ENCODE data around the gene TOM1.
A peak's percentile ranks its signal among the peaks of the same experiment; 100 is the strongest.

TOM1 gene

GRCh38 chr22:35307892-35308291 is 8.2 kb downstream of the TOM1 start:
- no peak for DNase-seq

DNA sequence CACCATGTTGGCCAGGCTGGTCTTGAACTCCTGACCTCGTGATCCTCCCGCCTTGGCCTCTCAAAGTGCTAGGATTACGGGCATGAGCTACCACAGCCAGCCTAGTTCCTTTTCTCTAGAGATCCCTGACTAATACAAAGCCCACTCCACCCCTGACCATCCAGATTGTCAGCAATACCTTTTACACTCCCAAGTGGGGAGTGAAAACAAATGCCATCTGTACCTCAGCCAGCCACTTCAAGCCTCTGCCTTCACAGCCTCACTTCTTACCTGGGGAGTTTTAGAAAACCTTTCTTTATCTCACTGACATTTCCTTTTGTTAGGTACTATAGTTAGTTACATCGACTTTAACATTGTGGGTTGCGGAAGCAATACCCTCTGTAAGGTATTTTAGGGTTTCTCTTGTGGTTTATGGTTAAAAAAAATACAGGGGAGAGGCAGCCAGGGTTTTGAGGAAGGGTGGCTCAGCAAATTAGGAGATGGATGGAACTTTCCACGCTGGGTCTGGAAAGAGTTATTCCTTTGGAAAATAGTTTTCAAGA is 8.9 kb downstream of the TOM1 start:
- DNase-seq = no peak

- no peak for DNase-seq
Measured at GRCh38 chr22:35310556-35311550, 11.2 kb downstream of the TOM1 start.

- no peak for DNase-seq
Measured at GRCh38 chr22:35311551-35311999, 11.9 kb downstream of the TOM1 start.

GRCh38 chr22:35312198-35313059 is 12.7 kb downstream of the TOM1 start:
- no peak for DNase-seq

DNA sequence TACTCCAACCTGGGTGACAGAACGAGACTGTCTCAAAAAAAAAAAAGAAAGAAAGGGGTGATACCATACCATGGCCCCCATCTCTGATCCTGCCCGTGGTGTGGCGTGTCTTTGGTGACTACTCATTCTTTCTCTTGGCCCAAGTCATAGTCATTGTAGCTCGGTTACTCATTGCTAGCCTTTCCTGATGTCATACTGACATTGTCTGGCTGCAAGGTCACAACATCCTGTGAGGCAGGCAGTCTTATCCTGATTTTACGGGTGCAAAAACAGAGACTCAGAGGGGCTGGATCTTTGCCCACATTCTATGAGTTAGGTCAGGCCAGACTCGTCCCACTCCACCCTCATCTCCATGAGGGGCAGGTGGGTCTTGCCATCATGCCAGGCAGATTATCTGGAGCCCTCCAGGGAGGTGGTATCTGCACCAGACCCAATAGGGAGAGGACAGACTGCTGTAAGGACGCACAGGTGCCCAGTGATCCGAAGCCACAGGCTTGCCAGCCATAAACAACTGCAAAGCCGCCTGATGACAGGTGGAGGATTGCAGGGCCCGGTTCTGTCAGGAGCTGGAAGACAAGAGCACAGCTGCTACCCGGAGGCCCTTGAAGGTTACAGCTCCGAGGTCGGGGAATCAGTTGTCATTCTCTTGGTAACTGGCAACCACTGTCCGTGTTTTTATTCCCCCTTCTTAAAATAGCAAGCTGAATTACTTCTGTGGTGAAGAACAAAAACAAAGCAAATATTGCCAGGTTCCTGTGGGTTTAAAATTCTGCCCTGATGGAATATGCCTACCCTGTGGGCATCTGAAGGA is 13.8 kb downstream of the TOM1 start:
- DNase-seq = peak; percentile 35

- peak; percentile 12 for DNase-seq
Measured at GRCh38 chr22:35314161-35314942, 14.7 kb downstream of the TOM1 start.

GRCh38 chr22:35315141-35315854 is 15.6 kb downstream of the TOM1 start:
- DNase-seq = no peak

- DNase-seq = peak; percentile 25
Measured at GRCh38 chr22:35315855-35316745, 16.4 kb downstream of the TOM1 start.

DNA sequence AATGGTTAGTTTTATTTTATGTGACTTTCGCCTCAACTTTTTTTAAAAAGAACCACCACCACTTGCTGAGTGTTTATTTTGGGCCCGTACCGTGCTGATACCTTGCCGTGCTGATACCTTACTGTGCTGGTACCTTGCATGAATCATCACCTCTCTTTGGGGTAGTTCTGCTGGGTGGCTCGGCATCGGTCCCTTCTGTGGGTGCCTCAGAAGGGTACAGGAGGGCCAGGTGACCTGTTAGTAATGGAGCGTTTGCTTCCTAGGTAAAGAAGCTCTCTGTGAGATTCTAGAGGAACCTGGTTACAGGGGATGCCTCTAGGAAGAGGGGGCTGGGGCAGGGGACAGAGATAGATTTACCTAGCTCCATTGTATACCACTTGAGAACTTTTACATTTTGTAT is 17.1 kb downstream of the TOM1 start:
- DNase-seq = no peak

GRCh38 chr22:35317680-35318290 is 18.1 kb downstream of the TOM1 start:
- DNase-seq = no peak

DNA sequence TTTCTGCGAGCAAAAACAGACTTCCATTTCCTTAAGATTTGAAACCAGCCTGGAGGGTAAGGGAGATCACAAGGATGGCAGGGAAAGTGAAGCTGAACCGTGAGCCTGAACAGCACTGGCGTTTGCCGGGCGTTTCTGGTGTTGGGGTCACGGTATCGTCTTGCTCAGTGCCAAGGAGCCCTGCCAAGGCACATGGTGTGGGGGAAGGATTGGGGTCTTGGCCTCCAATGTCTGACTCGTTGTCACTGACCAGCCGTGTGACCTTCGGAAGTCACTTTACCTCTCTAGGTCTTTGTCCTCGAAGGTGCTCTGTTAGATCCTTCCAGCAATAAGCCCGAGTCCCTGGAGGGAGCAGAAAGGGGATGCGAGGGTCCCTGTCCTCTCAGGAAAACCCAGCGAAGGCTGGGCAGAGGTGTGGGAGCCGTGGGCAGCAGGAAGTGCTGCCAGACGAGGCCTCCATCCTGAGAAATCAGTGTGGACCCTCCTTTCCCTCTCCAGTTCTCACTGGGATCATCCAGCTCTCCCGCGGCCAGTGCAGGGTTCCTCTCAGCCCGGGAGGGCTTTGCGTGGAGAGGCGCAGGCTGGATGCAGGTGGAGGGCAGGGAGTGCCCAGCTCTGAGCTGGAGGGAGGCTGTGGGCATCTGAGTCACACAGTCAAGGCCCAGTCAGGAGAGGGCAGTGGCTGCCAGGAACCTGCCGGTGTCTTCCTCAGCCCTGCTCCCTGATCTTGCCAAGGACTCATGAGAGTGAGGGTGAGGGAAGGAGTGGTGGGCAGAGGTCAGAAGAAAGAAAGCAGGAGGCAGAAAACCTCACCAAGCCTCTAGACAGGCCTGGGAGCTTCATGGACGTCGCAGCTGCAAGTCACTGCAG is 18.9 kb downstream of the TOM1 start:
- DNase-seq = no peak

DNA sequence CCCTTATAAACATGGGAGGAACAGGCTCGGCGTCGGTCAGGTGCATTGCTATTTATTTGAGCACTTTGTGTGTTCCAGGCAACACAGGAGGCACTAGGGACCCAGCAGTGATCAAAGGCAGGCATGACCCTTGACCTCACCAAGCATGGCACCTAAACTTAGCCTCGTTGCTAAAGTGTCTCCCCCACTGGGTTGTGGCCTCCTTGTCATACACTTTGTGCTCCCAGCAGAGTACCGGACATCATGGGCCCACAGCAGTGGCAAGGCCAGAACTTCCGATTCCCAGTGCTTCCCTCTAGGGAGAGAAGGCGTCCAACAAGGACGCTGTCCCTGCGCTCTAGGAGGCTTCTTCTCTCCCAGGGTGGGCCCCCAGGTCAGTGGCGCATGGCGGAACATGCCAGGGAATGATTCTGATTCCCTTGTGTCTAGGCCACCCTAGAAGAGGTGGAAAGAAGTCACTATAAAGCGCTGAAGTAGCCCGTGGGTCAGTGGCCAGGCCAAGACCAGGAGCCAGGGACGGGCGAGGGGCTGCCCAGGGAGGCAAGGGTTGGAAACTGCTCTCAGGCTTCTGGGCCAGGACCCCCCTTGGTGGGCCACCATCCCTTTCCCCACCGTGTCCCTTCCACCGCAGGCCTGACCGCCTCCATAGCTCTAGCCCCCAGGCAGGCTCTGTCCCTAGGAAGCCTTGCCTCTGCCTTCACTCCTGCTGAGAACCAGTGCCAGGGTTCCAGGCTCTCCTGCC is 19.7 kb downstream of the TOM1 start:
- DNase-seq = no peak

- no peak for DNase-seq
Measured at GRCh38 chr22:35322126-35322525, 22.4 kb downstream of the TOM1 start.

GRCh38 chr22:35322893-35323292 is 23.2 kb downstream of the TOM1 start:
- no peak for DNase-seq

DNA sequence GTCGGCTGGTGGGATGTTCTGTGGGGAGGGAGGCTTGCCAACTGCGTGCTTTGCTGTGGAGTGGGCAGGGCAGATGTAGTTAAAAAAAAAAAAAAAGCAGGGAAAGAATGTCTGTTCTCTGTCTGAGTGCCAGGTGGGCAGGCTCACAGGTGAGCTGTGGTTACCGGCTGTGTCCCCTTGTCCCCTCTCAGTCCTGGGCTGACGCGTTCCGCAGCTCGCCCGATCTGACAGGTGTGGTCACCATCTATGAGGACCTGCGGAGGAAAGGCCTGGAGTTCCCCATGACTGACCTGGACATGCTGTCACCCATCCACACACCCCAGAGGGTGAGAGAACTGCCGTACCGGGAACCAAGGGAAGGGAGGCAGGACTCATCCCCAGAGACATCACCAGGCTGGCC is 23.6 kb downstream of the TOM1 start:
- no peak for DNase-seq

DNA sequence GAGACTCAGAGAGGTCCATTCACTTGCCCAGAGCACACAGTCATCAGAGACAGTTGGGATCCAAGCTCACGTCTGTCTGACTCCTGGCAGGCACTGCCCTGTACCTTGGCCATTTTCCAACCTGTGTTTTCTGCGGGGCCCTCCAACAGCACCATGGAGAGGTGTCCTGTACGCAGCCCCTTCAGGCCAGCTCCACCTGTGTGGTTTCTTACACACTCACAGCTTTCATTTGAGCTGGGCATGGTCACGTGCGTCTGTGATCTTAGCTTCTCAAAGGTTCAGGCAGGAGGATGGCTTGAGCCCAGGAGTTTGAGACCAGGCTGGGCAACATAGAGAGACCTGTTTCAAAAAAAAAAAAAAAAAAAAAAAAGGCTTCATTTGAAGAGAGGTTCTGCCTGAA is 24.4 kb downstream of the TOM1 start:
- DNase-seq = no peak

DNA sequence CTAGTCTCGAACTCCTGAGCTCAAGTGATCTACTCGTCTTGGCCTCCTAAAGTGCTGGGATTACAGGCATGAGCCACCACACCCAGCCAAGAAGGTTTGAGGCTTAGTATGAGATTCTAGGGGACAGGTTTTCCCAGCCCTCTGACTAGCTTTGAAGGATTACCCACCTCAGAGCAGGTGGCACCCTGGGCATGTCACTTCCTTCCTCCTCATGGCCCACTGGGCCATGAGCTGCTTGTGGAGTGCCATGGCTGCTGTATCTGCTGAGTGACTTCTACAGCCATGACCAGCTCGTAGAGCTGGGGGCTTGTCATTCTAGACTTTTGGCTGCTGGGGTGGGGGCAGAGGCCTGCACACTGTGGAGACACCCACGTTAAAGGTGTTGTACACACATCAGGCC is 25.1 kb downstream of the TOM1 start:
- DNase-seq = no peak
